ENCODE data around the gene SSBP1.

- TF ChIP-seq, protein P1, sequence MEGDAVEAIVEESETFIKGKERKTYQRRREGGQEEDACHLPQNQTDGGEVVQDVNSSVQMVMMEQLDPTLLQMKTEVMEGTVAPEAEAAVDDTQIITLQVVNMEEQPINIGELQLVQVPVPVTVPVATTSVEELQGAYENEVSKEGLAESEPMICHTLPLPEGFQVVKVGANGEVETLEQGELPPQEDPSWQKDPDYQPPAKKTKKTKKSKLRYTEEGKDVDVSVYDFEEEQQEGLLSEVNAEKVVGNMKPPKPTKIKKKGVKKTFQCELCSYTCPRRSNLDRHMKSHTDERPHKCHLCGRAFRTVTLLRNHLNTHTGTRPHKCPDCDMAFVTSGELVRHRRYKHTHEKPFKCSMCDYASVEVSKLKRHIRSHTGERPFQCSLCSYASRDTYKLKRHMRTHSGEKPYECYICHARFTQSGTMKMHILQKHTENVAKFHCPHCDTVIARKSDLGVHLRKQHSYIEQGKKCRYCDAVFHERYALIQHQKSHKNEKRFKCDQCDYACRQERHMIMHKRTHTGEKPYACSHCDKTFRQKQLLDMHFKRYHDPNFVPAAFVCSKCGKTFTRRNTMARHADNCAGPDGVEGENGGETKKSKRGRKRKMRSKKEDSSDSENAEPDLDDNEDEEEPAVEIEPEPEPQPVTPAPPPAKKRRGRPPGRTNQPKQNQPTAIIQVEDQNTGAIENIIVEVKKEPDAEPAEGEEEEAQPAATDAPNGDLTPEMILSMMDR (IDR thresholded peaks at IDR 0.05), result no peak
- TF ChIP-seq EP300 (IDR thresholded peaks at IDR 0.05), result no peak
These were observed 51.8 kb downstream of the SSBP1 start, which contains the start of gene TAS2R5 for GRCh38 chr7:141789917-141790316.
